GM18499 (cell line): ENCODE results near the gene METTL23.
"Not testable (repeated sequence)": the region's sequence is repeated elsewhere in the genome, so short reads cannot be mapped to it uniquely, and the experiment has no call there.

ENCODE experiments used
- ATAC-seq: cut with Tn5 transposase; IDR thresholded peaks from one replicate; pipeline ENCODE4 v1.9.1; 2021; ENCODE audit warnings: moderate number of reproducible peaks; ENCODE audit not compliant: insufficient read depth, unreplicated experiment

METTL23 gene

DNA sequence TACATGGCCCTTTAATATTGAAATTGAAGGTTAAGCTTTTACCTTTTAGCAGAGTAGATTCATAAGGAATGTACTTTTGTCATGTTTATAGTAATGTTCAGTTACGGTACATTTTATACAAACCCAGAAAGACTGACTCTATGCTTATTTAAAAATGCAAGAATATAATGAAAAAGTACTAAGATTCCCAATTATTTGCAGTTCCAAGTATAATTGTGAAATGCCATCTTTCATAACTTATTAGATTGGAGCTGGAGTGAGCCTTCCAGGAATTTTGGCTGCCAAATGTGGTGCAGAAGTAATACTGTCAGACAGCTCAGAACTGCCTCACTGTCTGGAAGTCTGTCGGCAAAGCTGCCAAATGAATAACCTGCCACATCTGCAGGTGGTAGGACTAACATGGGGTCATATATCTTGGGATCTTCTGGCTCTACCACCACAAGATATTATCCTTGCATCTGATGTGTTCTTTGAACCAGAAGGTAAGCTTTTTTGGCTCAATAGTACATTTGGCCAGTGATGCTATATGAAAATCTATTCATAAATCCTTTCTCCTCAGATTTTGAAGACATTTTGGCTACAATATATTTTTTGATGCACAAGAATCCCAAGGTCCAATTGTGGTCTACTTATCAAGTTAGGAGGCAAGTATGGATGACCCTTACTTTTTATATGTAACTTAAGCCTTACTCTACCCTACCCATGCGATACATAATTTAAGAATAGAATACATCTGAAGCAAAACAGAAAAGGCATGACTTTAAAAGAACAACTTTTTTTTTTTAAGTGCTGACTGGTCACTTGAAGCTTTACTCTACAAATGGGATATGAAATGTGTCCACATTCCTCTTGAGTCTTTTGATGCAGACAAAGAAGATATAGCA, 6.3 kb downstream of the METTL23 start:
- no peak for ATAC-seq

DNA sequence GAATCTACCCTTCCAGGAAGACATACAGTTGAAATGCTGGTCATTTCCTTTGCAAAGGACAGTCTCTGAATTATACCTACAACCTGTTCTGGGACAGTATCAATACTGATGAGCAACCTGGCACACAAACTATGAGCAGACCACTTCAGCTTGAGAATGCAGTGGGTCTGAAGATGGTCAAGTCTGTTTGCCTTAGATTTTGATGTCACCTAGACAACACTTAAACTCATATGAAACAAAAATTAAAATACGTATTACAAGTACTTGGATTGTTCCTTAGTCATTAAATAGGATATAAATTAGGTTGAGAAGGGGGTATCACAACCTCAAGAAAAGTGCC, 6.9 kb downstream of the METTL23 start:
- no peak for ATAC-seq

DNA sequence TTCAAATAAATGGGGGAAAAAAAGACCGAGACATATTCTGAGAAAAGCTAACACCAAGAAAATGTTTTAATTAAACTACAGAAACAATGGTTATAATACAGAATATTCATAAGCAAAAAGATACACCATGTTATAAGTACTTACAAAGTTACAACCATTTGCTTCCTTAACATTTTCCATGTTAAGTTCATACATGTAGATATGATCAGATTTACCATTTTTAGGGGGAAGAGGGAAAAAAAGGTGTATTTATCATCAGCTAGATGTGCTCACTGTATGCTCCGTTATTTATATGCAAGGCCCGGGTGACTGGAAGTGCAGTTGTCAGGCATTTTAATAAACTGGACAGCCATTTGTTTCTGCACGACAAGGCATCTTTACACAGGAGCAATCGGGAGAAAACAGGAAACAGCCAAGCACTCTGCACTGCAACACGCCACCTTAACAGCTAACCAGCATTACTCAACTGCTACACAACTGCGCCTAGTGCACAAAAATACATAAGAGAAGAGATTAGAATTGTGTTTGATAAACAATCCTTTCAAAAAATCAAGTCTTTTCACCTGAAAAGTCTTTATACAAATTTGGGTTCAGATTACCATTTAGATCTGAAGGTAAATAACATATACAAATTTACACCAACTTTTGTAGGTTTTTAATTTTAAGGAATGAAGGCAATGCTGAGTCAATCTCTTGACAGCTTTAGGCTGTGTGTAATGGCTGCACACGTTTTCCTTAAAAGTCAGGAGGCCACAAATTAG, 7.6 kb downstream of the METTL23 start:
- no peak for ATAC-seq

DNA sequence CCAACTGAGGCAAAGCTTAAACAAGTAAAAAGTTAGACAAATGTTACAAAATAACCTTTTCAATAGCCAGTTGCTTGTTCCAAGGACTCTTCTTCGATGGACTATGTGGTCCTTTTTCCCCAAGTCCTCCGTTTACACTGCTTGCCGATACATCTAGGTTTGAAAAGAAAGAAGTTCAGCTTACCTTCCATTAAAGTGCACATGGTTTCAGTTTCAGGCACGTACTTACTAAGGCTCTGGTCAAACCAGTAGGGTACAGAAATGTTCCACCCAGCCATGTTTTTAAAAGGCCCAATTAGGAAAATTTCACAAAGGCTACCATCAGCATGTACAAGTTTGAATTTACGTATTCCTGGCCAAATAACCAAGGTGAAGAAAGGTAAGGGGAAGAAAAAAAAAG, 8.4 kb downstream of the METTL23 start:
- no peak for ATAC-seq

DNA sequence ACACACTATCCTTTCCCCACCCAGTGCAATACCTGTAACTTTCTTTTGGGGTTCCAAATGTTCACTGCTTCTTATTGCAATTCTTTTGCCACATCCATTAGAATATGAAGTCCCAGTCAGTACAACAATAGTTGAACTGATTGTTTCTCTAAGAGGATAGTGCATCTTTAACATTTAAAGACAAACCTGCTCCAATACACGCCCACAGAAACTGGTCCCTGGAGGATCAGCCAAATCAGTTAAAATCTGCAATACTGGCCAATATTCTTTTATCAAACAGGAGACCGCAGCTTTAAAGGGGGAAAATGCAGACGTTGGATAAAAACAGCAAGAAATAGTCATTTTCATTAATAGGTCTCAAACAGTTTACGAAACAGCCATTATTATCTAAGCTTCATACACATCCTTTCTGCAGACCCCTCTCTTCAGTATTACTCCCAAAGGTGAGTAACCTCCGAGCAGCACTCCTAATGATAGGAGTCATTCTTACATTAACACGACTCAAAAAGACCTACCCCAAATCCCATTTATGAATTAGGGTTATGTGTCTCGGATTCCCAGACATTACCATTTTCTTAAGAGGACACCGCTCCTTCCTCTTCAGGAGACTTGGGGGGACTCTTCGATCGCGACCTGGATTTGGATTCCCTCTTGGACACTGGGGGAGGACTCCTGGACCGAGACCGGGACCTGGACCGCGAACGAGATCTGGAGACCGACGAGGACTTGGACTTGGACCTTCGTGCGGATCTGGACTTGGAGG, 9.1 kb downstream of the METTL23 start:
- no peak for ATAC-seq

DNA sequence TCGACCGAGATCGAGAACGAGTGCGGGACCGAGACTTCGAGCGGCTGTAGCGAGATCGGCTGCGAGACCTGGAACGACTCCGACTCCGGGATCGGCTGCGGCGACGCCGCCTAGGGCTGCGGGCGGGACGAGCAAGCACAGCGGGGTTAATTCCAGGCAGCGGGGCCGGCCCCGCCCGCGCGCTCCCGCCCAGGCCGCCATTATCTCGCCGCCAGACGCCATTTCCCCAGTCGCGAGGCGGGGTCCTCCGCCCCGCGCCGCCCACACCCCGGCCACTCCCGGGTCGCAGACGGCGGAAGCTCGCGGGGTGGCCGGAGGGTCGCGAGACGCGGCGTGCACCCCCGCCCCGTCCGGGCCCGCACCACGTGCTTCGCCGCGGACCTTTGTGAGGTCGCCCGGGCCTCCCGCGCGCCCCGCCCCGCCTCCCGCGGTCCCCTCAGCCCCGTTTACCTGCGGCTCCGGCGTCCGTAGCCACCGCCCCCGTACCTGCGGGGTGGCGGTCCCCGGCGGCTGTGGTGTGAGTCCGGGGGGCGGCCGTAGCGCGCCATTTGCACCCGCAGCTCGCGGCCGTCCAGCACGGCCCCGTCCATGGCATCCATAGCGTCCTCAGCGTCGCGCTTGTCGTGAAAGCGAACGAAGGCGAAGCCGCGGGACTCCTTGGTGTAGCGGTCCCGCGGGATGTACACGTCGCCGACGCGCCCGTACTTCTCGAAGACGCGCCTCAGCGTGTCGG, 9.9 kb downstream of the METTL23 start:
- no peak for ATAC-seq

DNA sequence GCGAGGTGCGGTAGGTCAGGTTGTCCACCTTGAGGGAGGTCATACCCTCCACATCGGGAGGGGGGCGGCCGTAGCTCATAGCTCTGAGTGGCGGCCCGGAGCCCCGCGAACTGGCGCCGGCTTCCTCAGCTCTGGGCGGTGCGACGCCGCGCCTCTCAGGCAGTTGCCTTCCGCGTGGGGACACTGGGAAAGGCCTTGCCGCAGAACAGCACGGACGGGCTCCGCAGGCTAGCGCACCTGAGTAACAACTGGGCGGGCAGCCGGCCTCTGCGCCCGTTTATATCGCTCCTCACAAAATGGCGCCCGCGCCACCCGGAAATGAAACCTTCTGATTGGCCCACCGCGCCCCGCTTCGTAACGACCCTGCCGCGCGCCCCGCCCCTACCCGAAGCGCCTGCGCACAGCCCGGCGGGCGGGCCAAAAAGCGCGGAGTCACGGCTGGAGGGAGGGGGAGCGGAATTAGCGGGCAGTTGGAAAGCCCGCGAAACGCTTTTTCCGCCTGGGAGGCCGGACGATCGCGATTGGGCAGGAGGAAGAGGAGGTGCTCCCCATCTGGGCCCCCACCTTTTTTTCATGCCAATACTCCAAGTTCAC, 10.5 kb downstream of the METTL23 start, which contains the start of gene SRSF2:
Gene SRSF2, minus strand, starts transcription at position 250 of the 594 bp plus-strand sequence. Its CDS starts 171 bp downstream, at position 79.
- ATAC-seq: peak; percentile 51

DNA sequence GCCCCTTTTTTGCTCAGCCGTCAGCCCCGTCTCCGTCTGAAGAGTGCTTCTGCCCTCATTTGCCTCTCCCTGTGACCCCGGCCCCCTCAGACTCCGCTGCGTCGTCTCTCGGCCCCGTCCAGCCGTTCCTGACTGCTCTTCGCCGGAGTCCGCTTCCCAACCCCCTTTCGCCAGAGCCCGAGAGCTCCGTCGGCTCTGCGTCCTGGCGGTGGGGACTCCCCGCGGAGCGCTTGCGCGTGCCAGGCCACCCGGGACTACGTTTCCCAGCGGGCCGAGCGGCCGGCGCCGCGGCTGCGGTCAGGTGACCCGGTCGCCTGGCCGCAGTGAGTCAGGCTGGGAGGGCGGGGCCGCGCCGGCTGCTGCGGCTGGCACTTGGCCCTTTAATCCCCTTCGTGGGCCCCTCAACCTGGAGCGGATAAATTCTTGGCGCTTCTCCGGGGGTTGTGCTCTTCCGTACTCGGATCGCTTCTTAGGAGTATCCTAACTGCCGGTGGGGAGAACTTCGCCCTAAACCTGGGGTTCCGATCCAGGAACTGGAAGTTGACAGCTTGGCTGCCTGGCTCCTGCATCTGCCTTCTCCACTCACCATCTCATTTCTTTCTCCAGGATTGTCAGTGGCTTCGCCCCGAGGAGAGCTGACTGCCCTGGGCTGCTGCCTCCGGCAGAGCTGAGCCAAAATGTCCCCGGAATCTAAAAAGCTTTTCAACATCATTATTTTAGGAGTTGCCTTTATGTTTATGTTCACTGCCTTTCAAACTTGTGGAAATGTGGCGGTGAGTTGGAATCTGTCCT, 11.2 kb downstream of the METTL23 start, which contains the start of gene MFSD11:
Gene MFSD11, plus strand, starts transcription at position 444 of the 792 bp plus-strand sequence. Its CDS starts 234 bp downstream, at position 678.
- ATAC-seq: peak; percentile 29

DNA sequence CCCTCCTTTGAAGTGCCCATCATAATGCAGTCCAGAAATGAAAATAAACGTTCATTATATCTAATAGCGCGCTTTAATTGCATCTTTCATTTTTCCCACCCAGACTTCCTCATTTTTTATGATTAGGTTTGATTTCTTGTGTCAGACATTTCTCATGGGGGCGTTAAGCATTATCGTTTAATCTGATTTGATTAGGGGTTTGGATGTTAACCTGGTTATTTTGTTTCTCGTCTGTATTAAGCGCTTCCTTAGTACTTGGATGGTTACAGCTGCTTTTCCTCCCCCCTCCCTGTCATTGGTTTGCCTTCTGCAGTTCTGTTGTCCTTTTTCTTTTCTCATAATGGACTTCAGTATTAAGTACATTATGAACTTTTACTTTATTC, 11.8 kb downstream of the METTL23 start:
- no peak for ATAC-seq

DNA sequence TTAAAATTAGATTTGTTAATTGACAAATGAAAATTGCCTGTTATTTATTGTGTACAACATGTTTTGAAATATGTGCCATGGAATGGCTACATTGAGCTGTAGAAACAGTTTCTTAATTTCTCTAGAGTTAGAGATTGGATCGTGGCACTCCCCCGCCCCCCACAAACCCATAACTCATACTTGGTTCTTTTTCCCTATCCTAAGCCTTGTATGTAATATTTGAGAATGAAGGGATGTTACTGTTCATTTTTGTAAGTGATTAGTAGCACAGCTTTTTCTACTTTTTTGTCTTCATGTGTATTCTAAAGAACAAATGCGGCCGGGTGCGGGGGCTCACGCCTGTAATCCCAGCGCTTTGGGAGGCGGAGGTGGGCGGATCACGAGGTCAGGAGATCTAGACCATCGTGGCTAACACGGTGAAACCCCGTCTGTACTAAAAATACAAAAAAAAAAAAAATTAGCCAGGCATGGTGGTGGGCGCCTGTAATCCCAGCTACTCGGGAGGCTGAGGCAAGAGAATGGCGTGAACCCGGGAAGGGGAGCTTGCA, 13.0 kb downstream of the METTL23 start:
- not testable (repeated sequence) for ATAC-seq

DNA sequence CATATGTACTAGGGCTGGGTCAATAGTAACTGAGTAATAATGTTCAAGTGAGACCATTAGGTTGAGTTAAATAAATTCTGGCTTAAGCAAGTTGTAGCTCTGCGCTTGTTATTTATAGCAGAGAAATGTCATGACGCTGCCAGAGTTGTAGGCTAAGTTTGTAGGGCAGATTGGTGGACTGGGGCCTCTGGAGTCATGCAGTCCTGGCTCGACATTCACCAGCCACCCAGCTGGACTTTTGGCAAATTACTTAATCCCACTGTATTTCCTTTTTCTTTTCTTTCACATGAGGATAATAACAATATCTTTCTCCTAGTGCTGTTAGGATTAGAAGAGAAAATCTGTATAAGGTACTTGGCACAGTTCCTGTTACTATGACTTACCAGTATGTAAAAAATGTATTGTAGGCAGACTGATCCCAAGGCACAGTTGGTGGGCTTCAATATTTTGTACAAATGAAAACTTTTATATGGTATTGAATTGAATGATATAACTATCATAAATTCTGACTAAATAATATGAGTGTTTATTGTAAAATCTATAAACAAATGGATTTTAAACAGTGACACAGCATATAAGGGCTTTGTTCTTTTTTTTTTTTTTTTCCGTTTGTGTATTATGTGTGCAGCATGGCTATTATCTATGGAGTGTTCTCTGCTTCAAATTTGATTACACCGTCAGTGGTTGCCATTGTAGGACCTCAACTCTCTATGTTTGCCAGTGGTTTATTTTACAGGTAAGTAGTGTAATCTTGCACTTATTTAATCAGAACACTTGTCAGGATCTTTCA, 13.9 kb downstream of the METTL23 start:
- no peak for ATAC-seq

DNA sequence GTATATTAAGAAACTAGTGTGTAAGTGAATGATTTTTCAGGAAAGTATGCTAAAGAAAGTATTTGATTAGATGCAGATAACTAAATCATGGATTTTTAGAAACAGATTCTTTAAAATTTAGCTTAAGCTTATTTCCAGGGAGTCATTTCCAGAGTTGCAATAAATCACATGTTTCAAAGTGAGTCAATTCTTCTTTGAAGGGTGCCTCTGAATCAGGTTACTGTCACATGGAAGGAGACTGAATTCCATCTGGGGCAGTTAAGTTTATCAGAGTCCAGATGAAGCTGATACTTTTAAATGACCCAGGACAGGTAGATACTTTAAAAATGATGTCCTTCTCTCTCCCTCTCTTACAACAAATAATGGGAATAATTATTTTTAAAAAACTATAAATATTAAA, 16.3 kb downstream of the METTL23 start:
- no peak for ATAC-seq

DNA sequence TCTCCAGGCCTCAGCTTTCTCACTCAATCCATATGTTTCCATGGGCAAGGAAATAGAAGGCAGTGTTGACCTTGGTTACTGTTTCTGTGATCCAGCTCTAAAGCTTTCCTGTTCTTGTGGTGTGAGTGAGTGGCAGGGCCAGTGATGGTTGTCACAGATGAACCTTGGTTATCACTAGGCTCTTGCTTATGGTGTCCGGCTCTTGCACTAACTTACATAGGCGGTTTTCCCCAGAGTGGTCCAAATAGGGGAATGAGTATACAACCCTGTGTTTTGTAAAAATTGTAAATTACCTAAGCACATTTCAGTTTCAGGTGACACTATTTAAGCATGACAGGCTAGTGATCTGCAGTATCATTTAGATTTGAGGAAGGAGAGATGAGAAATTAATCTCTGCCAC, 18.1 kb downstream of the METTL23 start:
- no peak for ATAC-seq

DNA sequence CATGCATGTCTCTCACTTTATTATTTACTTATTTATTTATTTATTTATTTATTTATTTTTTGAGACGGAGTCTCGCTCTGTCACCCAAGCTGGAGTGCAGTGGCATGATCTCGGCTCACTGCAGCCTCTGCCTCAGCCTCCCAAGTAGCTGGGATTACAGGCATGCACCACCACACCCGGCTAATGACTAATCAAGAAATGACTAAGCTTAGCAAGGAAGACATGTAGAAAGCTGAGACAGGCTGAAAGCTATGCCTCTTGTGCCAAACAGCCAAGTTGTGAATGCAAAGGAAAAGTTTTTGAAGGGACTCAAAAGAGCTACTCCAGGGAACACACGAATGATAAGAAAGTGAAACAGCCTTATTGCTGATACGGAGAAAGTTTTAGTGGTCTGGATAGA, 19.1 kb downstream of the METTL23 start:
- not testable (repeated sequence) for ATAC-seq

DNA sequence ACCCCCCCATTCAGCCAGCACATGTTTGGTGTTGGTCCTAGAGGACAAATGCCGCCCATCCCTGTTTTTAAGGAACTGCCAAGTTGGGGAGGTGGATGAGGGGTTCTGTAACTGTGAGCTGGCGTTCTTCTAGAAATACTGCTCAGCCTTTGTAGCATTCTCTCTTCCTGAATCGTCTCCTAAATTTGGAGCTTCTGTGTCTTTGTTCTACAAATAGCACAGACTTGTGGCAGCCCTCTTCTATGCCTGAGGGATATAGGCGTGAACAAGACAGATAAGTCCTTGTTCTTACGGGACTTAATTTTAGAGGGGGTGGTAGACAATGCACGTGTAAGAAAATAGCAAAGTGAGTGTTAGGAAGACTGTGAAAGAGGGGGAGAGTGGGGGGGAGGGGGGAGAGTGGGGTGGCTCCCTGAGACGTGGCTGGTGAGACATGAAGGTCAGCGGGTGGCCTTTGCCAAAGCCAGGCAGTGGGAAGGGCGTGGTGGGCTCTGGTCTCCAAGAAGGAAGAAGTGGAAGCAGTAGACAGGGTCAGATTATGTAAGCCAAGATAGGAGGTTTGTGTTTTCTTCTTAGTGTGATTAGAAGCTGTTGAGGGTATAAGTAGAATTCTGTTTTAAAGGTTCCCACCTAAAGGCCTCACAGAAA, 21.2 kb downstream of the METTL23 start:
- no peak for ATAC-seq

DNA sequence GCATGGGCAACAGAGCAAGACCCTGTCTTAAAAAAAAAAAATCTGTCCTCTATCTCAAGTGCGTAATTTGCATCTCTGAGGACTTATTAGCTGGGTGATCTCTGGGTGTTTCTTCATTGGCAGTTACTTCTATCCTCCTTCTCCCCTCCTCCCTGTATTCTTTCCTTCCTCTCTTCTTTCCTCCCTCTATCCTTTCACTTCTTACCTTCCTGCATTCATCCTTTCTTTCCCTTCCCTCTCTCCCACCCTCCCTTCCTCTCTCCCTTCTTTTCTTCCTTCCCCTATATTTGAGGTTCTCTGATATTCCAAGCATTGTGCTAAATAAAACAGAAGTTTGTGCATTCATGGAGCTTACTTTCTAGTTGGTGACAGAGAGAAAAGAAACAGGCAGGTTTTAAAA, 22.0 kb downstream of the METTL23 start:
- ATAC-seq: no peak

DNA sequence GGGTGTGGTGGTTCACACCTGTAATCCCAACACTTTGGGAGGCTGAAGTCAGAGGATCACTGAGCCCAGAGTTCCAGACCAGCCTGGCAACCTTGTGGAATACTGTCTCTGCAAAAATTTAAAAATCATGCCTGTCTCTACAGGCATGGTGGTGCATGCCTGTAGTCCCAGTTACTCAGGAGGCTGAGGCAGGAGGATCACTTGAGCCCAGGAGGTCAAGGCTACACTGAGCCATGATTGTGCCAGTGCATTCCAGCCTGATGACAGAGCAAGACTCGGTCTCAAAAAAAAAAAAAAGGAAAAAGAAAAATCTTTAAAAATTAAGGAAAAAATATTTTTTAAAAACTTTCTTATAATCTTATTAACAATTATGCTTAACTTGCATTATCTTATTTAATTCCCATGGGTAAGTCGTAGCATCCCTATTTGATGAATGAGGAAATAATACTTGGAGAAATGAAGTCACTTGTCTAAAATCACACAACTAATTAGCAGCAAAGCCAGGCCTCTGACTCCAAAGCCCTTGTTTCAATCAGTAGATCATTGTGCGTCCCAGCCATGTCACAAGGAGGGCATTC, 24.9 kb downstream of the METTL23 start:
- ATAC-seq: no peak
